Measurements from ENCODE around the gene OR2AK2. TPM values are rescaled to one million over a fixed set of nuclear protein-coding genes. Genes with fewer than 3 reads are reported as not detected.
"Not testable (repeated sequence)": the region's sequence is repeated elsewhere in the genome, so short reads cannot be mapped to it uniquely, and the experiment has no call there.

OR2AK2 gene
- total and polyA plus RNA-seq, 3 donors from 2014 or later = 0.38 to 2.2 (median 0.74) TPM

DNA sequence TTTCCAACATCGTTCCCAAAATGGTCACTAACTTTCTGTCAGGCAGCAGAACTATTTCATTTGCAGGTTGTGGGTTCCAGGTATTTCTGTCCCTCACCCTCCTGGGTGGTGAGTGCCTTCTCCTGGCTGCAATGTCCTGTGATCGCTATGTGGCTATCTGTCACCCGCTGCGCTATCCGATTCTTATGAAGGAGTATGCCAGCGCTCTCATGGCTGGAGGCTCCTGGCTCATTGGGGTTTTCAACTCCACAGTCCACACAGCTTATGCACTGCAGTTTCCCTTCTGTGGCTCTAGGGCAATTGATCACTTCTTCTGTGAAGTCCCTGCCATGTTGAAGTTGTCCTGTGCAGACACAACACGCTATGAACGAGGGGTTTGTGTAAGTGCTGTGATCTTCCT, 31.0 kb upstream of the OR2AK2 start:
- no peak for DNase-seq
- no peaks in the 10 kb centered on the region for H3K36me3 ChIP-seq (ENCODE audit: low read depth, missing control alignments)
- no peak overlapping the region for H3K4me3 ChIP-seq
- intact Hi-C loops (cut with DNase I; ENCODE audit: low total_unique reads) = no loop called here
- TF ChIP-seq POLR2A (IDR thresholded peaks at IDR 0.05) = no peak
- TF ChIP-seq, protein P1, sequence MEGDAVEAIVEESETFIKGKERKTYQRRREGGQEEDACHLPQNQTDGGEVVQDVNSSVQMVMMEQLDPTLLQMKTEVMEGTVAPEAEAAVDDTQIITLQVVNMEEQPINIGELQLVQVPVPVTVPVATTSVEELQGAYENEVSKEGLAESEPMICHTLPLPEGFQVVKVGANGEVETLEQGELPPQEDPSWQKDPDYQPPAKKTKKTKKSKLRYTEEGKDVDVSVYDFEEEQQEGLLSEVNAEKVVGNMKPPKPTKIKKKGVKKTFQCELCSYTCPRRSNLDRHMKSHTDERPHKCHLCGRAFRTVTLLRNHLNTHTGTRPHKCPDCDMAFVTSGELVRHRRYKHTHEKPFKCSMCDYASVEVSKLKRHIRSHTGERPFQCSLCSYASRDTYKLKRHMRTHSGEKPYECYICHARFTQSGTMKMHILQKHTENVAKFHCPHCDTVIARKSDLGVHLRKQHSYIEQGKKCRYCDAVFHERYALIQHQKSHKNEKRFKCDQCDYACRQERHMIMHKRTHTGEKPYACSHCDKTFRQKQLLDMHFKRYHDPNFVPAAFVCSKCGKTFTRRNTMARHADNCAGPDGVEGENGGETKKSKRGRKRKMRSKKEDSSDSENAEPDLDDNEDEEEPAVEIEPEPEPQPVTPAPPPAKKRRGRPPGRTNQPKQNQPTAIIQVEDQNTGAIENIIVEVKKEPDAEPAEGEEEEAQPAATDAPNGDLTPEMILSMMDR (IDR thresholded peaks at IDR 0.05) = no peak
- H3K4me1 ChIP-seq = no peaks in the 10 kb centered on the region
- H3K27ac ChIP-seq = no peak overlapping the region
- H3K27me3 ChIP-seq = no peaks in the 10 kb centered on the region
- 65 to 77% methylated on average over 8 of the region's 8 CpGs for WGBS, 2 donors
- H3K9me3 ChIP-seq = no peaks in the 10 kb centered on the region

DNA sequence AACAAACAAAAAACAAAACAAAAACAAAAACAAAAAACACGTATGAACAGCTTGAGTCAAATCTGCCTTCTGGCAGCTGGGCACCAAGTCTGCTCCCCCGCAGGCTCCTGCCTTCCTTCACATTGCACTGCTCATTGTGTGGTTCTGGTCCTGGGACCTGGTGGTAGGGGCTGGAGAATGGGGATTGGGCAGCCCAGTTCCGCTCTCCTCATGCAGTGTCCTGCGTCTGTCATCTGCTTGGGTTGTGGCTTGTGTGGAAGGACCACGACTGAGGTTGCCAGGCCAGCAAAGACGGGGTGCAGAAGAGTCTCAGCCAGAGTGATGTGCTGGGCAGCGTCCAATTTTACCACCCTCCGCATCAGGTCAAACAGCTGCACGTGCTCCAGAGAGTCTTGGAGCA, 29.3 kb upstream of the OR2AK2 start:
- intact Hi-C loops (cut with DNase I; ENCODE audit: low total_unique reads) = no loop called here

DNA sequence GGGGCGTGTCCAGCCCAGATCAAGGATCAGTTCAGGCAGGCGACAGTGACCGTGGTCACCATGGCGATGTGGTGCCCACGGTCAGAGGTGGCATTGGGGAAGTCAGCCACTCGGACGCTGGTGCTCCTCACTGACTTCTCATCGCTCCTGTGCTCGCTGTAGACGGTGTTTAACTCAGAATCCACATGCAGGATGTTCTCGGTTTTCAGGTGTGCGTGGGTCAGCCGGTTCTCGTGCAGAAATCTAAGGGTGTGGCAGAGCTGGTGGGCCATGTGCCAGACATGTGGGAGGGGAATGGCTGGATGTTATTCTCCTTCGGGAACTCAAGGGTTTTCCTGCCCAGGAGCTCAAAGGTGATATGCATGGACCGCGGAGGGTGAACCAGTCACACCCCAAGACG, 28.6 kb upstream of the OR2AK2 start:
- TF ChIP-seq, protein P1 (IDR thresholded peaks at IDR 0.05) = no peak
- no peak for TF ChIP-seq POLR2A (IDR thresholded peaks at IDR 0.05)
- intact Hi-C loops (cut with DNase I; ENCODE audit: low total_unique reads) = no loop called here
- Histone ChIP-seq H3K4me1 (no peaks in the 10 kb centered on the region), H3K27ac (no peak overlapping the region), H3K36me3 (ENCODE audit: low read depth, missing control alignments) (no peaks in the 10 kb centered on the region), H3K9me3 (no peaks in the 10 kb centered on the region), H3K4me3 (peak overlapping the region; percentile 45 to 49), H3K27me3 (no peaks in the 10 kb centered on the region)
- no peak for DNase-seq
- 73 to 77% methylated on average over 18 of the region's 18 CpGs for WGBS, 2 donors

More for the DNA sequence above, 29.3 kb upstream of the OR2AK2 start:
- no peaks in the 10 kb centered on the region for H3K27me3 ChIP-seq
- H3K36me3 ChIP-seq (ENCODE audit: low read depth, missing control alignments) = no peaks in the 10 kb centered on the region
- 77 to 89% methylated on average over 5 to 9 of the region's 9 CpGs for WGBS, 2 donors
- no peak for TF ChIP-seq POLR2A (IDR thresholded peaks at IDR 0.05)
- no peaks in the 10 kb centered on the region for H3K9me3 ChIP-seq
- DNase-seq = no peak
- no peaks in the 10 kb centered on the region for H3K4me1 ChIP-seq
- peak overlapping the region in 1 of 2 donors; percentile 45 for H3K4me3 ChIP-seq
- no peak overlapping the region for H3K27ac ChIP-seq

DNA sequence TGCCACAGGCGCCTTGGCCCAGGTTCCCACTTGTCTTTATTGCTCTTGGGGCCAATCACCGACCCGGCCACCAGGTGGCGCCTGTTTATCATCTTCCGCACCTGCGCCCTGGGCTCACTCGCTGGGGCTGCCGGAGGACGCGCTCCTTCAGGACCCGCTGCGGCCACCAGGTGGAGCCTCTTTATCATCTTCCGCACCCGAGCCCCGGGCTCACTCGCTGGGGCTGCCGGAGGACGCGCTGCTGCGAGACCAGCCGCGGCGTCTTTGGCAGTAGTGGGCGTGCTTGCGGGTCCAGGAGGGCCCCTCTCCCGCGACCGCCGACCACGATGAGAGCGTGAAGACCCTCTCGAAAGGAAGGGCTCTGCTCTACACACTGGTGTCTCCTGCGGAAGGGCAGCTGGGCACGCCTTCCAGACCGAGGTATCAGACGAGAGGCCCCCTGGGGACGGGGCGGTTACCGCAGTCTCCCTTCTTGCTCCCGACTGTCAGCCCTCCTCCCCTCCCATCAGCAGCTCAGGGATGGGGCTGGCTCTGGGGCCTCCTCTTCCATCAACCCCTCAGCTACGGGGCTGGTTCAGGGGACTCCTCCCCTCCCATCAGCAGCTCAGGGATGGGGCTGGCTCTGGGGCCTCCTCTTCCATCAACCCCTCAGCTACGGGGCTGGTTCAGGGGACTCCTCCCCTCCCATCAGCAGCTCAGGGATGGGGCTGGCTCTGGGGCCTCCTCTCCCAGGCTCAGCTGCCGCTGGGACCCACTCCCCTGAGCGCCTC, 27.9 kb upstream of the OR2AK2 start:
- DNase-seq = peak; percentile 96
- peak overlapping the region; percentile 45 to 49 for H3K4me3 ChIP-seq
- TF ChIP-seq, protein P1 (IDR thresholded peaks at IDR 0.05) = peak; percentile 86 to 96 (median 93)
- H3K27me3 ChIP-seq; H3K36me3 ChIP-seq (ENCODE audit: low read depth, missing control alignments); intact Hi-C loops (cut with DNase I; ENCODE audit: low total_unique reads); H3K9me3 ChIP-seq; H3K4me1 ChIP-seq; H3K27ac ChIP-seq: not testable (repeated sequence)
- 3 to 19% methylated on average over 24 to 44 of the region's 44 CpGs for WGBS, 2 donors

DNA sequence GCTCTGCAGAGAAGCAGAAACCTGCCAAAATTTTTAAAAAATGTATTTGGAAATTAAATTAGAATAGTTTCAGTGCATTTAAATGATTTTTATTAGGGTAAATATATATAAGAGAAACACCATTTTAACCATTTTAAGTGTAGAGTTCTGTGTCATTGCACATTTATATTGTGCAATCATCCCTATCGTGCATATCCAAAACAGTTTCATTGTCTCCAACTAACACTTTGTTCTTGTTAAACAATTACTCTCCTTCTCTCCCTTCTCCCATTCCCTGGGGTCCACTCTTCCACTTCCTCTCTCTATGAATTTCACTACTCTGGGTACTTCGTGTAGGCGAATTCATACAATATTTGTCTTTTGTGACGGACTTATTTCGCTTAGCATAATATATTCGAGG, 22.4 kb upstream of the OR2AK2 start:
- TF ChIP-seq, protein P1 (IDR thresholded peaks at IDR 0.05) = no peak
- no peak for TF ChIP-seq POLR2A (IDR thresholded peaks at IDR 0.05)
- no peak overlapping the region for H3K4me3 ChIP-seq
- WGBS, 2 donors = 88 to 89% methylated on average over 6 of the region's 6 CpGs
- no peaks in the 10 kb centered on the region for H3K36me3 ChIP-seq (ENCODE audit: low read depth, missing control alignments)
- H3K4me1 ChIP-seq = no peaks in the 10 kb centered on the region
- intact Hi-C loops (cut with DNase I; ENCODE audit: low total_unique reads) = no loop called here
- no peaks in the 10 kb centered on the region for H3K27me3 ChIP-seq
- DNase-seq = no peak
- no peak overlapping the region for H3K27ac ChIP-seq
- no peaks in the 10 kb centered on the region for H3K9me3 ChIP-seq
